Stimulated activated CD4-positive, alpha-beta T cell treated with anti-CD3 and anti-CD28 coated beads, Interleukin-2, amount 100 ng/mL, for 24 hours (primary cell): ENCODE results near the gene ESPL1.
"Not testable (repeated sequence)": the region's sequence is repeated elsewhere in the genome, so short reads cannot be mapped to it uniquely, and the experiment has no call there.

Source experiments
- DNase-seq, 2 donors: peaks; one replicate each; pipeline ENCODE4 v3.0.0-alpha.2; 2020

Gene ESPL1

GRCh38 chr12:53300187-53300586 lies 32.1 kb downstream of the ESPL1 start:
- DNase-seq, result peak; percentile 30 to 38

GRCh38 chr12:53302903-53303302 lies 34.8 kb downstream of the ESPL1 start:
- DNase-seq, result no peak

DNA sequence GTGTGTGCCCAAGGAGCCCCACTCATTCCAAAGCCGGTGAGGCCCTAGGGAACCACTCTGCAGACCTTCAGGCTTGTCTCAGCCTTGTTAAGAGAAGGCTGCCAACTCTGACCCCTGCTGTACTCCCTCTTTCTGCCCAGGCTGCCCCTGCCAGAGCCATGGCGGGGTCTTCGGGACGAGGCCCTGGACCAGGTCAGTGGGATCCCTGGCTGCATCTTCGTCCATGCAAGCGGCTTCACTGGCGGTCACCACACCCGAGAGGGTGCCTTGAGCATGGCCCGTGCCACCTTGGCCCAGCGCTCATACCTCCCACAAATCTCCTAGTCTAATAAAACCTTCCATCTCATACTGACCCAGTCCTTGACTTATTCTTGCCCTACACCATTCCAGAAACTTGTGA lies 38.7 kb downstream of the ESPL1 start:
- DNase-seq, result no peak

DNA sequence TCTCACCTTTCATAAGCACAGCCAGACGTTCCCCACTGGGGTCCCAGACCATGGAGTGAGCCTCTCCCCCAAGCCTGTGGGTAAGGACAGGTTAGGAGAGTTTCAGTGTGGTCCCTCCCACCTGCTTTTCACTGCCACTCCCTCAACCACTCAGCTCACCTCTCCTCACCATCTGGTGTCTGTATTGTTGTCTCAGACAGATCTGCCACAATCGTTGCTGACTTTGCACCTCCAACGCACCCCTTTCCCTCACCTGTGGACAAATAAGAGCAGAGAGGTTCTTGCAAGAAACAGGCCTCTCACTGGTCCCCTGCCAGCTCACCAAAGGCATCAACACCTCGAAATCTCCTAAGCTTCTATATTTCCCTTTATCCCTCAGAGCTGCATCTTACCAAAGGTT lies 40.2 kb downstream of the ESPL1 start:
- no peak for DNase-seq

- no peak for DNase-seq
Measured at GRCh38 chr12:53313996-53314395, 45.9 kb downstream of the ESPL1 start.

GRCh38 chr12:53320352-53321195 lies 52.5 kb downstream of the ESPL1 start:
- DNase-seq, result no peak

GRCh38 chr12:53324113-53324778 lies 56.1 kb downstream of the ESPL1 start:
- DNase-seq, result peak; percentile 62 to 69

DNA sequence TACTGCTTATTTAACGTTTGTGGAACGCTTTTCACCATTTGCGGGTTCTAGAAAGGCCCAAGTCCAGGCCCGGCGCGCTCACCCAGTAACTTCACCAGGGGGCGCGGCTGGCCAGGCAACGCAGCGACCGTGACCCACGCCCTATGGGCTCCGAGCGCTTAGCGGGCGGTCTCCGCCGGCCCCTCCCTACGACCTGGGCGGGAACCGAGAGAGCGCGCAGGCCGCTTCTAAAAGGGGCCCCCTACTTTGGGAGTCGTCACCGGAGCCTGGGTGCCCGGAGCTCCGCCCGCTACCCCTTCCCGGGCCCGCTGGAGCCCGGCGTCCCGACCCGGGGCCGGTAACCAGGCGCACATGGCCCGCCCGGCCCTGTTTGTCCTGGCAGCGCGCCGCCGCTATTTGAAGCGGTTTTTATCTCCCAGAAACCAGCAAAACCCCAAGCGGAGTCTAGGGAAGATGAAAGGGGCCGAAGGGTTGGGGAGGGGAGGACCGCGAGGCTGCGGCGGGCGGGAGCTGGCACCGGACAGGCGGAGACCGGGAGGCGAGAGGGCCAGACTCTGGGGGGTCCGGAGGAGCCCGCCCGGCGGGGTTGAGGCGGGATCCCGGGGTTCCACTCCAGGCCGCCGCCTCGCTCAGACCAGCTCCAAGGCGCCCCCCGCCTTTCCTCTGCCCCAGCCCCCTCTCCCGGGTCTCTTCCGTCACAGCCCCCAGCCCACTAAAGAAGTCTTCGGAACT lies 56.8 kb downstream of the ESPL1 start:
- DNase-seq, result peak; percentile 87 to 93

DNA sequence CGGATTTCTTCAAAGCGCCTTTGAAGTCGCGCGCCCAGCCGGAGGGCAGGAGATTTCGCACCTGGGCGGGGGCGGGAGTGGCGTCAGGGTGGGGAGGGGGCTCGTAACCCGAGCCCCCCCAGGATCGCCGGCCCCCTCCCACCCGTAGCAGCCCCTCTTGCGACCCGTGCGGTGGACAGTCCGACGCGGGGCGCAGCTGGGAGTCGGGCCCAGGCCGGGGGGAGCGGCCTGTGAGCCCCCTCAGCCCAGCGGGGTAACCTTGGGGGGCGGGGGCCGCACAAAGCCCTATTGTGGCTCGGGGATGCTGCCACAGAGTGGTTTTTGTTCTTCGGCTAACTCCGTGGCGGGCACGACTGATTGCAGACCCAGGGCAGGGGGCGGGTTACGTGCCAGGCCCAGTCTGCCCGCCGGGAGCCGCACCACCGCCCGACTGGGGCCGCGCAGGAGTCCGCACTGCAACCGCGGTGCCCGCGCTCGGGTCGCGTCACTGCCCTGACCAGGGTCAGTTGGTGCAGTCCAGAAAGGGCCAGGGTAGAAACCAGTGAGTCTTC lies 57.5 kb downstream of the ESPL1 start:
- peak; percentile 35 to 48 for DNase-seq

DNA sequence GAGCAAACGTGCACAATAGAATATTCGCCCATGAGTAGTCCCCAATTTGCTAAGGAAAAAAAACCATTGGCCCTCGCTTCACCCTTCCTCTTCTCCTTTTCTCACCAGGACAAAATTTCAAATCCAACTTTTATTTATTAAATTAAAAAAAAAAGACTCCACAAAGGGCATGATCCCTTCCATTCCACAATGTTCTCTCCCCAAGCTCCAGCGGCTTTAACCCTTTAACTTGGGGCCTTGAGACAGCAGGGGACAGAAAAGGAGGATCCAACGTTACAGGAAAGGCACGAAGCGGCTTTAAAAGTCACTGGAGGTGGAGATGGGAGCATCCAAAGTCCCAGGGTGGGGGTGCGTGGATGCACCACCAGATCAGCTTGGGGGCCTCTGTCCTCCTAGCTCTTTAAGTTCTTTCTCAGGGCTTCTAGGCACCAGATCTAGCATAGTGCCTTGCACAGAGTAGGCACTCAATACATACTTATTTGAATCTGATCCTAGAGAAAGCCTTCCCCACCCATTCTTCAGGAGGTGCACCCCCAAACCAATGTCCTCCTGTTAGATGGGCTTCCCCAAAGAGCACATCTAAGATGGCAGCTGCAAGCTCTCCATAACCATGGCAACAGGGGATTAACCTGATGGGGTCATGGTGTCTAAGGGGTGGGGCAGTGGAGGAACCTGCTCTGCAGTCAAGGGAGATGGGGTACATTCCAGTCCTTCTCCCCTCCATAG lies 58.5 kb downstream of the ESPL1 start:
- no peak for DNase-seq

GRCh38 chr12:53327435-53328042 lies 59.4 kb downstream of the ESPL1 start:
- no peak for DNase-seq

DNA sequence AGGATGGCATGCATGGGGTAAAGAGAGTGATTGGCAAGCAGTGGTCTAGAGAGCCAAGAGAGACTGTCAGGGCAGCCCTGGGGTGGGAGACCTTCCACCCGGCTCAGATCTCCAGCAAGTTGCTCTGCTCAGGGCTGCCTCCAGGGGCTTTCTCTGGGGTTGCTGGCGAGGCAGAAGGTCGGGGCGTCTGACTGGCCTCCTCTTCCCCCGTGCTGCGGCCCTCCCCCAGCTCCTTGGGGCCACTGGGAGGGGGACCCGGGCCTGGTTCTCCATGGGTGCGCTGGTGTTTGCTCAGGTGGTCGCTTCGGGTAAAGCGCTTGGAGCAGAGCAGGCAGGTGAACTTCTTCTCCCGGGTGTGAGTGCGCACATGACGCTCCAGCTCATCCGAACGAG lies 59.9 kb downstream of the ESPL1 start:
- DNase-seq, result no peak

GRCh38 chr12:53330671-53331070 lies 62.6 kb downstream of the ESPL1 start:
- DNase-seq, result no peak

DNA sequence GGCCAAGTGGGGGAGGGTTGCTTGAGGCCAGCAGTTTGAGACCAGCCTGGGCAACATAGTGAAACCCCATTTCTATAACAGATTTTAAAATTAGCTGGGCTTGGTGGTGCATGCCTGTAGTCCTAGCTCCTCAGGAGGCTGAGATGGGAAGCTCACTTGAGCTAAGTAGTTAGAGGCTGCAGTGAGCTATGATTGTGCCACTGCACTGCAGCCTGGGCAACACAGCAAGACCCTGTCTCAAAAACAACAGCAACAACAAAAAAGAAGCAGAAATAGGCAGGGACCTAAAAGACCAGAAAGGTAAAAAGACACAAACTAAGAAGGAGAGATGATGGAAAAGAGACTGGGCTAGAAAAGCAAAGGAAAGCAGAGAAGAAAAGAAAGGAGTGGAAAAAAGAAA lies 64.2 kb downstream of the ESPL1 start:
- not testable (repeated sequence) for DNase-seq

- no peak for DNase-seq
Measured at GRCh38 chr12:53332744-53333143, 64.6 kb downstream of the ESPL1 start.

- no peak for DNase-seq
Measured at GRCh38 chr12:53333289-53333688, 65.2 kb downstream of the ESPL1 start.

- DNase-seq, result no peak
Measured at GRCh38 chr12:53333845-53334244, 65.7 kb downstream of the ESPL1 start.

- no peak for DNase-seq
Measured at GRCh38 chr12:53334822-53335221, 66.7 kb downstream of the ESPL1 start.

DNA sequence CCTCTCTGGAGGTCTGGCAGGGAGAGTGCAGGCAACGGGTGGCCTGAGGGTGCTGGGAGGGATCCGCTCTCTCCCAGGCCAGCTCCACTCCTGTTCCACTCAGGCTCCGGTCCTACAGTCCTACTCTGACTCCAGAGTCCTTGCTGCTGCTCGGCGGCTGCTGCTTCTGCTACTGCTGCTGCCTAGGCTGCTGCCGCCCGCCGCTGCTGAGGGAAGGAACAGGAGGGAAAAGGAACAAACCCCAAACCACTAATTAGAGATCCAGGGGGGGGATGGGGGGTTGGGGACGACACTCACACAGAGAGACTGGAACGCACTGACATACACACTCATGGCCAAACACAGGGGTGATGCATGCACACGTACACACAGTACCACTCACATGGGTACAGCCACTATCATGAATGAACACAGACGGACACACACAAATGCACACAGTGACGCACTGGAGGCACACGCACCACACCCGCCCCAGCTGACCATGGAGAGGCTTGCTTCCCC lies 68.1 kb downstream of the ESPL1 start, which contains the start of gene SP7:
SP7 (minus strand) TSS at position 174 of the 501 bp plus-strand sequence. CDS start 708 bp downstream, outside the sequence.
- DNase-seq, result no peak

GRCh38 chr12:53338017-53338416 lies 69.9 kb downstream of the ESPL1 start:
- no peak for DNase-seq

- DNase-seq, result no peak
Measured at GRCh38 chr12:53338916-53339315, 70.8 kb downstream of the ESPL1 start.

DNA sequence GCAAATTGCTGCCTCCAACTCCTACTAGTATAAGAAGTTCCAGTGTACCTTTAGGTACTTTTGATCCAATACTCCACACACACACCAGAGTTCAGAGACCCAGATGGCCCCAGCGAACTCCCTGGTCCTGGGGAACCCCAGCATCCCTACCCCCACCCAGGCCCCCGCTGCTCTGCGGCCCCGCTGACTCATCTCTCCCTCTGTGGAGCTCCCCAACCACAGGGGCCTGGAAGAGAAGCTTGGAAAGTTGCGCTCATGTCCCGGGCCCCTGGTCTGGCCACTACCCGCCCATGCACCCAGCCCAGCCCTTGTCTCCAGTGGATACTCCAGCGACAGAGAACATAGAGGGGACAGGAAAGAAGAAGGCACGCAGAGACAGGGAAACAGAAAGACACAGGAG lies 72.3 kb downstream of the ESPL1 start:
- DNase-seq, result no peak
